B cell (primary cell): ENCODE data around the gene TMCC3. TPM values are rescaled to one million over a fixed set of nuclear protein-coding genes. Genes with fewer than 3 reads are reported as not detected.

ENCODE experiments used
- ATAC-seq: fragments of 200-7000 bp; cut with Tn5 transposase; one replicate; pipeline ENCODE4 v1.10.0; 2021; ENCODE audit warnings: low read depth, mild to moderate bottlenecking, moderate number of reproducible peaks, moderate library complexity
- CTCF ChIA-PET: fragments of 350-600 bp; sonication (Branson Sonifier 250); formaldehyde crosslinking; loops from one replicate; lab custom pipeline; 2021; ENCODE audit warnings: antibody characterized with exemption, inconsistent platforms; lab: Charles Lee
- POLR2A ChIA-PET: fragments of 350-600 bp; sonication (Branson Sonifier 250); formaldehyde crosslinking; loops from one replicate; lab custom pipeline; 2021; ENCODE audit warnings: antibody characterized with exemption; lab: Charles Lee
- DNase-seq: peaks from one replicate; pipeline ENCODE4 v3.0.0; 2013
- H2AFZ ChIP-seq: 2 replicates; pipeline ENCODE4 v1.6.1; 2012; ENCODE audit warnings: mild to moderate bottlenecking, low read depth, low read length; ENCODE audit not compliant: insufficient read depth, poor library complexity, severe bottlenecking
- H3K27ac ChIP-seq, 2 donors: 1 replicate in 1 of 2; 2 replicates in 1 of 2; pipeline ENCODE4 v1.5.1; 2012 to 2013; ENCODE audit warnings: low read length in 2 of 2, mild to moderate bottlenecking in 2 of 2, moderate library complexity in 1 of 2
- H3K27me3 ChIP-seq, 4 experiments: fragments of 200-600 bp in 1 of 4; sonication (generic) in 1 of 4; replicated peaks in 1 of 4; 1 replicate in 2 of 4; 2 replicates in 2 of 4; pipeline versions ENCODE4 v1.6.1 to v1.7.0; 2013 to 2016; ENCODE audit warnings: low read length in 3 of 4, mild to moderate bottlenecking in 2 of 4, mixed read lengths in 1 of 4, moderate library complexity in 1 of 4; ENCODE audit not compliant: insufficient read depth in 4 of 4, control insufficient read depth in 3 of 4; ENCODE audit errors: control extremely low read depth in 1 of 4
- H3K36me3 ChIP-seq, 2 experiments: replicated peaks in 1 of 2; 1 replicate in 1 of 2; 2 replicates in 1 of 2; pipeline versions ENCODE4 v1.6.1 to v1.7.1; 2013; ENCODE audit warnings: low read length in 1 of 2; ENCODE audit not compliant: insufficient read depth in 2 of 2, control insufficient read depth in 1 of 2; ENCODE audit errors: control extremely low read depth in 1 of 2, extremely low read depth in 1 of 2
- H3K4me1 ChIP-seq, 2 donors: fragments of 200-600 bp in 1 of 2; sonication (generic) in 1 of 2; 1 replicate in 1 of 2; 2 replicates in 1 of 2; pipeline versions ENCODE4 v1.5.1 to v1.6.1; 2013 to 2017; ENCODE audit warnings: low read length in 2 of 2; ENCODE audit not compliant: control insufficient read depth in 2 of 2, insufficient read depth in 2 of 2
- H3K4me2 ChIP-seq: replicated peaks from 2 replicates; pipeline ENCODE3; 2012; ENCODE audit warnings: mild to moderate bottlenecking, low read depth, low read length; ENCODE audit not compliant: poor library complexity, severe bottlenecking
- H3K4me3 ChIP-seq, 5 experiments: fragments of 200-600 bp in 1 of 5; sonication (generic) in 1 of 5; 1 replicate in 3 of 5; 2 replicates in 2 of 5; pipeline versions ENCODE4 v1.5.1 to v1.7.0; 2011 to 2016; ENCODE audit warnings: low read length in 4 of 5, mild to moderate bottlenecking in 4 of 5, low read depth in 2 of 5, control low read depth in 1 of 5, moderate library complexity in 1 of 5; ENCODE audit not compliant: insufficient read depth in 1 of 5; ENCODE audit errors: control extremely low read depth in 1 of 5, extremely low read depth in 1 of 5
- H3K79me2 ChIP-seq: fragments of 200-600 bp; sonication (generic); one replicate; pipeline ENCODE4 v1.6.0; 2016; ENCODE audit warnings: low read length; ENCODE audit not compliant: control insufficient read depth, insufficient read depth
- H3K9ac ChIP-seq: fragments of 200-600 bp; sonication (generic); 2 replicates; pipeline ENCODE4 v1.6.1; 2017; ENCODE audit warnings: mild to moderate bottlenecking, low read length, moderate library complexity
- H3K9me3 ChIP-seq, 3 donors: one replicate each; pipeline versions ENCODE4 v1.6.1 to v1.7.1; 2013; ENCODE audit warnings: low read length in 2 of 3; ENCODE audit not compliant: control insufficient read depth in 2 of 3, insufficient read depth in 1 of 3; ENCODE audit errors: control extremely low read depth in 1 of 3
- H4K20me1 ChIP-seq: 2 replicates; pipeline ENCODE4 v1.6.0; 2012; ENCODE audit warnings: mild to moderate bottlenecking, low read length; ENCODE audit not compliant: insufficient read depth, control insufficient read depth, poor library complexity, severe bottlenecking
- H3K27ac Mint-ChIP-seq: one replicate; pipeline ENCODE4 v1.8.0; 2021; ENCODE audit warnings: mixed read lengths
- H3K27me3 Mint-ChIP-seq: one replicate; pipeline ENCODE4 v1.8.0; 2021; ENCODE audit warnings: mixed read lengths
- H3K4me1 Mint-ChIP-seq: one replicate; pipeline ENCODE4 v1.8.0; 2021; ENCODE audit warnings: mixed read lengths
- H3K4me3 Mint-ChIP-seq: one replicate; pipeline ENCODE4 v1.8.0; 2021; ENCODE audit warnings: mixed read lengths
- H3K9me3 Mint-ChIP-seq: one replicate; pipeline ENCODE4 v1.8.0; 2022; ENCODE audit warnings: mixed read lengths; ENCODE audit not compliant: insufficient read depth
- CTCF ChIP-seq: fragments of 200-600 bp; IDR thresholded peaks from one replicate; pipeline ENCODE4 v1.8.0; 2022; ENCODE audit warnings: antibody characterized with exemption, mild to moderate bottlenecking
- EZH2 ChIP-seq: IDR thresholded peaks from 2 replicates; pipeline ENCODE4 v1.6.1; 2012; ENCODE audit warnings: borderline replicate concordance, low read depth, mild to moderate bottlenecking, moderate library complexity, low read length; ENCODE audit not compliant: insufficient read depth, poor library complexity, severe bottlenecking
- WGBS: methylation state at CpG from one replicate; pipeline ENCODE4 v1.1.5; 2013; ENCODE audit warnings: missing lambda C conversion rate; ENCODE audit not compliant: insufficient coverage; 5-methylcytosine and 5-hydroxymethylcytosine counted together
- intact Hi-C: fragments of 100-400 bp; cut with micrococcal nuclease; formaldehyde crosslinking; loops from one replicate; pipeline ENCODE4 v1.10.0; 2022
- polyA plus RNA-seq: library from polyadenylated mRNA; depleted of rRNA; stranded (reverse); fragments of >200 nt; gene quantifications from 2 replicates; pipeline ENCODE4 v1.2.3, GENCODE V29; 2012
- total RNA-seq, 2 donors: library from RNA; stranded (reverse); fragments of 120-200 nt in 1 of 2; gene quantifications; 1 replicate in 1 of 2; 2 replicates in 1 of 2; pipeline versions ENCODE4 v1.2.3 to v1.2.4, GENCODE V29; 2013 to 2022

The TMCC3 gene
- total and polyA plus RNA-seq, 2 donors (not counting 1 experiment from before 2014, with no cell fraction given) = 4.5 to 8.8 TPM

- H3K4me2 ChIP-seq = no peak overlapping the region
Observed at GRCh38 chr12:94690198-94690771, 39.9 kb upstream of the TMCC3 start.

More at GRCh38 chr12:94690198-94690771, 39.9 kb upstream of the TMCC3 start:
- peaks cover 0 to under 1% of the 10 kb centered on the region in 2 experiments for H3K36me3 ChIP-seq
- WGBS = 66% methylated on average over 2 of the region's 5 CpGs
- no peak overlapping the region for H3K4me3 ChIP-seq
- Mint-ChIP-seq H3K4me1 (no peaks in the 10 kb centered on the region), H3K27ac (no peak overlapping the region), H3K27me3 (no peaks in the 10 kb centered on the region), H3K9me3 (no peaks in the 10 kb centered on the region), H3K4me3 (no peak overlapping the region)
- ChIA-PET CTCF (interaction anchor here (1.0 kb wide), 1 partner anchor 73 kb away, joined by 3 read pairs; no protein-coding TSS in a partner anchor), POLR2A (no interaction called here)
- no peak overlapping the region for H3K9ac ChIP-seq
- no peaks in the 10 kb centered on the region for H3K9me3 ChIP-seq
- peaks cover 16% of the 10 kb centered on the region for H4K20me1 ChIP-seq
- peaks cover 9% of the 10 kb centered on the region for H3K79me2 ChIP-seq
- no peak overlapping the region for H2AFZ ChIP-seq
- TF ChIP-seq CTCF (no peak), EZH2 (no peak)
- DNase-seq = no peak
- H3K4me1 ChIP-seq = no peaks in the 10 kb centered on the region
- H3K27me3 ChIP-seq = no peaks in the 10 kb centered on the region
- H3K27ac ChIP-seq = no peak overlapping the region
- ATAC-seq = no peak
- intact Hi-C loops = no loop called here
